K562 (cell line): ENCODE measurements around the gene EXOG. TPM values are rescaled to one million over a fixed set of nuclear protein-coding genes. Genes with fewer than 3 reads are reported as not detected.

Experiments
- ATAC-seq: fragments of 200-7000 bp; cut with Tn5 transposase; 3 replicates; pipeline ENCODE4 v1.9.1; 2020; ENCODE audit warnings: moderate library complexity
- BruUV-seq: library from RNA; stranded (reverse); fragments of 400-500 nt; replicated peaks from 2 replicates; lab custom pipeline; 2021; lab: Mats Ljungman, UMichigan
- CTCF ChIA-PET: fragments of 300-600 bp; formaldehyde crosslinking; extraction: SDS; loops from one replicate; lab custom pipeline; 2021; ENCODE audit warnings: low intra/inter-chr PET ratio; lab: Yijun Ruan, JAX
- POLR2A ChIA-PET: fragments of 300-600, 350-650 bp; sonication (Branson Sonifier 250); formaldehyde crosslinking; extraction: SDS; loops from one replicate; lab custom pipeline; 2021; ENCODE audit warnings: antibody characterized with exemption, inconsistent platforms; lab: Yijun Ruan, JAX
- DNase-seq, 4 experiments: peaks; one replicate each; pipeline versions ENCODE4 v3.0.0 to v3.0.0-alpha.2; 2011 to 2018; ENCODE audit warnings: low spot score in 3 of 4, mixed read lengths in 3 of 4; ENCODE audit errors: extremely low read depth in 1 of 4
- FAIRE-seq: peaks from 2 replicates; lab custom pipeline; 2011; peaks lifted over from hg19 to GRCh38; lab: Jason Lieb, UNC
- H2AFZ ChIP-seq: 2 replicates; pipeline ENCODE4 v1.6.0; 2011; ENCODE audit warnings: low read depth, low read length, control low read depth, inconsistent platforms
- H3K27ac ChIP-seq: fragments of 200-600 bp; 3 replicates; pipeline ENCODE4 v1.8.0; 2011; ENCODE audit warnings: low read depth, mild to moderate bottlenecking, control low read depth, inconsistent platforms, low read length, moderate library complexity, mixed read lengths; ENCODE audit errors: extremely low read depth
- H3K27me3 ChIP-seq, 2 experiments: fragments of 300-600 bp in 1 of 2; 2 replicates in 1 of 2; 3 replicates in 1 of 2; pipeline versions ENCODE4 v1.6.0 to v1.8.0; 2011; ENCODE audit warnings: inconsistent platforms in 2 of 2, low read length in 2 of 2, mild to moderate bottlenecking in 1 of 2, mixed read lengths in 1 of 2, moderate library complexity in 1 of 2; ENCODE audit not compliant: control insufficient read depth in 2 of 2, insufficient read depth in 2 of 2
- H3K36me3 ChIP-seq: fragments of 300-600 bp; 3 replicates; pipeline ENCODE4 v1.8.0; 2011; ENCODE audit warnings: mild to moderate bottlenecking, low read length, inconsistent platforms; ENCODE audit not compliant: control insufficient read depth, insufficient read depth
- H3K4me1 ChIP-seq, 2 experiments: fragments of 200-600 bp in 1 of 2; replicated peaks in 1 of 2; 2 replicates in 1 of 2; 3 replicates in 1 of 2; pipeline versions ENCODE4 v1.5.1 to v1.8.0; 2011; ENCODE audit warnings: inconsistent platforms in 2 of 2, low read length in 2 of 2, mild to moderate bottlenecking in 1 of 2, mixed read lengths in 1 of 2, moderate library complexity in 1 of 2; ENCODE audit not compliant: control insufficient read depth in 2 of 2, insufficient read depth in 2 of 2
- H3K4me2 ChIP-seq: 2 replicates; pipeline ENCODE4 v1.6.1; 2011; ENCODE audit warnings: low read length, control low read depth, inconsistent platforms, mixed read lengths; ENCODE audit not compliant: insufficient read depth
- H3K4me3 ChIP-seq: fragments of 200-600 bp; sonication (generic), shearing (Covaris generic); 2 replicates; pipeline ENCODE4 v1.5.1; 2016; ENCODE audit warnings: control low read depth, inconsistent platforms
- H3K79me2 ChIP-seq: fragments of 200-600 bp; 3 replicates; pipeline ENCODE4 v1.8.0; 2011; ENCODE audit warnings: low read length, inconsistent platforms; ENCODE audit not compliant: control insufficient read depth, insufficient read depth
- H3K9ac ChIP-seq, 2 experiments: 2 replicates each; pipeline versions ENCODE4 v1.6.0 to v1.6.1; 2011; ENCODE audit warnings: low read depth in 2 of 2, low read length in 2 of 2, control low read depth in 1 of 2, inconsistent platforms in 1 of 2, mild to moderate bottlenecking in 1 of 2, mixed read lengths in 1 of 2; ENCODE audit not compliant: insufficient read depth in 1 of 2
- H3K9me1 ChIP-seq: one replicate; pipeline ENCODE4 v1.6.0; 2011; ENCODE audit warnings: inconsistent platforms, mild to moderate bottlenecking, low read length, moderate library complexity; ENCODE audit not compliant: control insufficient read depth, insufficient read depth
- H3K9me3 ChIP-seq: replicated peaks from 2 replicates; pipeline ENCODE4 v1.5.1; 2011; ENCODE audit warnings: low read depth, low read length, inconsistent platforms; ENCODE audit not compliant: control insufficient read depth, insufficient read depth
- H4K20me1 ChIP-seq: replicated peaks from 2 replicates; pipeline ENCODE4 v1.6.1; 2011; ENCODE audit warnings: low read length, inconsistent platforms, mixed read lengths; ENCODE audit not compliant: control insufficient read depth, insufficient read depth
- CREBBP ChIP-seq: IDR thresholded peaks from one replicate; pipeline ENCODE4 v1.6.1; 2012; ENCODE audit warnings: low read depth, mild to moderate bottlenecking, control low read depth, inconsistent platforms, low read length
- DIDO1 ChIP-seq: fragments of 450-650 bp; IDR thresholded peaks from 2 replicates; pipeline ENCODE4 v1.6.1; 2016; ENCODE audit warnings: low read depth, missing biosample characterization, missing genetic modification characterization
- E2F4 ChIP-seq: sonication (generic); formaldehyde crosslinking; IDR thresholded peaks from 2 replicates; pipeline ENCODE4 v1.8.0; 2022; ENCODE audit warnings: mild to moderate bottlenecking, low read depth, missing genetic modification reagents
- FOXK1 ChIP-seq: sonication (generic); formaldehyde crosslinking; IDR thresholded peaks from 2 replicates; pipeline ENCODE4 v1.8.0; 2022; ENCODE audit warnings: missing genetic modification reagents, mild to moderate bottlenecking, borderline replicate concordance
- IRF9 ChIP-seq: fragments of 450-650 bp; IDR thresholded peaks from 2 replicates; pipeline ENCODE4 v1.6.1; 2016; ENCODE audit warnings: missing biosample characterization, missing genetic modification characterization
- KDM5B ChIP-seq: fragments of 200-600 bp; sonication (generic); IDR thresholded peaks from 2 replicates; pipeline ENCODE4 v1.6.1; 2012; ENCODE audit warnings: low read depth, mild to moderate bottlenecking, moderate library complexity, low read length, control low read depth, inconsistent platforms; ENCODE audit not compliant: insufficient replicate concordance
- KLF6 ChIP-seq: fragments of 250-450 bp; sonication (Bioruptor Pico); IDR thresholded peaks from 2 replicates; pipeline ENCODE4 v1.4.0; 2020; ENCODE audit warnings: mild to moderate bottlenecking, moderate library complexity, borderline replicate concordance
- NONO ChIP-seq, 2 experiments: fragments of 200-400 bp in 1 of 2; fragments of 450-650 bp in 1 of 2; formaldehyde crosslinking in 1 of 2; IDR thresholded peaks; 2 replicates each; pipeline ENCODE4 v1.6.1; 2017; ENCODE audit warnings: low read depth in 2 of 2, mild to moderate bottlenecking in 2 of 2, moderate library complexity in 2 of 2, low read length in 1 of 2
- RB1 ChIP-seq: fragments of 450-650 bp; IDR thresholded peaks from 2 replicates; pipeline ENCODE4 v1.6.1; 2017; ENCODE audit warnings: low read depth, mild to moderate bottlenecking
- SMARCE1 ChIP-seq: fragments of 450-650 bp; IDR thresholded peaks from 2 replicates; pipeline ENCODE4 v1.7.1; 2016; ENCODE audit warnings: mild to moderate bottlenecking
- STAT6 ChIP-seq: sonication (generic); formaldehyde crosslinking; IDR thresholded peaks from 2 replicates; pipeline ENCODE4 v1.8.1; 2023; ENCODE audit warnings: mild to moderate bottlenecking, missing genetic modification reagents
- TBP ChIP-seq: optimal IDR thresholded peaks from 2 replicates; pipeline ENCODE3; 2011; ENCODE audit warnings: low read depth, low read length, improper control_type of control experiment
- TEAD2 ChIP-seq: fragments of 450-650 bp; IDR thresholded peaks from 2 replicates; pipeline ENCODE4 v1.6.1; 2016; ENCODE audit warnings: missing genetic modification characterization, control low read depth, missing compliant biosample characterization
- TEAD4 ChIP-seq, 2 experiments: sonication (generic) in 1 of 2; formaldehyde crosslinking in 1 of 2; IDR thresholded peaks; 2 replicates each; pipeline versions ENCODE4 v1.6.1 to v1.8.0; 2012 to 2022; ENCODE audit warnings: borderline replicate concordance in 1 of 2, inconsistent platforms in 1 of 2, low read length in 1 of 2, mild to moderate bottlenecking in 1 of 2, missing genetic modification reagents in 1 of 2
- ZNF184 ChIP-seq: sonication (generic); formaldehyde crosslinking; IDR thresholded peaks from 2 replicates; pipeline ENCODE4 v1.5.0; 2020; ENCODE audit warnings: missing genetic modification reagents
- ZNF431 ChIP-seq: sonication (generic); formaldehyde crosslinking; IDR thresholded peaks from 2 replicates; pipeline ENCODE4 v1.8.0; 2022; ENCODE audit warnings: mild to moderate bottlenecking, missing genetic modification reagents
- ZNF561 ChIP-seq: fragments of 450-650 bp; formaldehyde crosslinking; conservative IDR thresholded peaks from 2 replicates; pipeline ENCODE4 v1.4.0; 2020; ENCODE audit warnings: mild to moderate bottlenecking, moderate library complexity
- WGBS: fragments of 100-300 bp; shearing (Covaris generic); methylation state at CpG from one replicate; pipeline ENCODE4 v1.1.6; 2016; ENCODE audit warnings: low coverage, mixed read lengths; ENCODE audit not compliant: insufficient coverage; ENCODE audit errors: missing lambda C conversion rate; 5-methylcytosine and 5-hydroxymethylcytosine counted together
- in situ Hi-C: fragments of 300-500 bp; cut with MboI; formaldehyde crosslinking; loops from 4 replicates; pipeline ENCODE4 v1.15.0; 2018; ENCODE audit warnings: inconsistent platforms, mixed read lengths
- intact Hi-C: fragments of 100-400 bp; cut with micrococcal nuclease; formaldehyde crosslinking; loops from 2 replicates; pipeline ENCODE4 v1.14.2; 2022
- polyA plus RNA-seq, 8 experiments: library from polyadenylated mRNA; depleted of rRNA in 4 of 8; stranded (reverse) in 5 of 8; unstranded in 3 of 8; fragments of >200 nt; fragmentation: Nextera tagmentation in 2 of 8; fragmentation: Illumina TruSeq in 1 of 8; extraction: Ambion mirVana in 2 of 8; extraction: Trizol in 1 of 8; gene quantifications; 2 replicates each; pipeline versions ENCODE4 v1.2.1 to v1.2.3, GENCODE V29; 2011 to 2014; ENCODE audit warnings: inconsistent platforms in 1 of 8, missing spikeins in 1 of 8
- total RNA-seq, 7 experiments: library from RNA; depleted of rRNA in 6 of 7; stranded (reverse); fragments of >200 nt in 6 of 7; fragmentation: Illumina TruSeq in 2 of 7; extraction: Trizol in 2 of 7; gene quantifications; 2 replicates each; pipeline versions ENCODE4 v1.2.1 to v1.2.3, GENCODE V29; 2011 to 2021; ENCODE audit warnings: low replicate concordance in 1 of 7

The EXOG gene
- total and polyA plus RNA-seq, 9 of the 15 experiments (the other 6 are each of a cell fraction or from before 2014, with no cell fraction given): 10.8 to 21.7 (median 14.8) TPM

GRCh38 chr3:38555149-38555840 lies 59.2 kb downstream of the EXOG start:
- no peak overlapping the region for H3K9ac ChIP-seq
- H3K4me1 ChIP-seq: no peaks in the 10 kb centered on the region
- no TSS peak for BruUV-seq
- H3K4me2 ChIP-seq: no peak overlapping the region
- ChIA-PET CTCF (no interaction called here), POLR2A (interaction anchor here (0.6 to 2.3 kb wide), 4 partner anchors 11 to 99 kb away, joined by 3 to 15 read pairs (median 3); no protein-coding TSS in a partner anchor)
- no peaks in the 10 kb centered on the region for H3K79me2 ChIP-seq
- no peak overlapping the region for H3K4me3 ChIP-seq
- H3K27me3 ChIP-seq: peaks cover 25 to 39% of the 10 kb centered on the region in 2 experiments
- in situ Hi-C loops (no loop called here), intact Hi-C loops (no loop called here)
- no peaks in the 10 kb centered on the region for H3K9me1 ChIP-seq
- no peaks in the 10 kb centered on the region for H3K9me3 ChIP-seq
- no peak for FAIRE-seq
- 2% methylated on average over 6 of the region's 6 CpGs for WGBS
- no peak for DNase-seq
- no peak overlapping the region for H3K27ac ChIP-seq
- H3K36me3 ChIP-seq: no peaks in the 10 kb centered on the region
- H2AFZ ChIP-seq: no peak overlapping the region
- H4K20me1 ChIP-seq: no peaks in the 10 kb centered on the region
- no peak for ATAC-seq
- TF ChIP-seq TBP (no peak), SMARCE1 (no peak), CREBBP (no peak), STAT6 (no peak), FOXK1 (no peak), KLF6 (CRISPR knock-in tag) (no peak), ZNF431 (no peak), TEAD4 (IDR thresholded peaks at IDR 0.05; ENCODE audit: low read length) (no peak), TEAD4 (CRISPR knock-in tag; IDR thresholded peaks at IDR 0.05; ENCODE audit: borderline replicate concordance) (no peak), TEAD2 (no peak), ZNF561 (CRISPR knock-in tag) (no peak), ZNF184 (CRISPR knock-in tag) (no peak), RB1 (no peak), NONO (IDR thresholded peaks at IDR 0.05; ENCODE audit: low read depth in 2 of 2, low read length in 1 of 2) (no peak), KDM5B (no peak), DIDO1 (tag) (no peak), E2F4 (CRISPR knock-in tag) (no peak), IRF9 (no peak)
